Measurements from ENCODE around the gene TXNDC16. TPM values are rescaled to one million over a fixed set of nuclear protein-coding genes. Genes with fewer than 3 reads are reported as not detected.
"Not testable (repeated sequence)": the region's sequence is repeated elsewhere in the genome, so short reads cannot be mapped to it uniquely, and the experiment has no call there.

TXNDC16 gene
- total RNA-seq, 2 experiments from 2014 or later = 8.8 to 9.4 TPM

DNA sequence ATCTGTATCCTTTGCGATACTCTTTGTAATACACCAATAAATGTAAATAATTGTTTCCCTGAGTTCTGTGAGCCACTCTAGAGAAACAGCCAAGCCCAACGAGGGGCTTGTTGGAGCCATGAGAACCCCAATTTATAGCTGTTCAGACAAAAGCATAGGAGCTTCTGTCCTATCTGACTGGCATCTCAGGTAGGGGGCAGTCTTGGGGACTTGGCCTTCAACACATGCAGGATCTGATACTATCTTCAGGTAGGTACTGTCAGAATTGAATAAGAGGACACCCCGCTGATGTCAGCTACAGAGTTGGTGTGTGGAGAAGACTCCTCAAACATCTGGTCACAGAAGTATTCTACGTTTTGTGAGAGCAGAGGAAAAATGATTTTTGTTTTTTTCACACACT lies 25.3 kb downstream of the TXNDC16 start:
- H3K27me3 Mint-ChIP-seq = no peaks in the 10 kb centered on the region
- H3K9me3 Mint-ChIP-seq = no peaks in the 10 kb centered on the region
- H3K27ac Mint-ChIP-seq = no peak overlapping the region
- DNase-seq = no peak
- no peaks in the 10 kb centered on the region for H3K4me1 Mint-ChIP-seq
- ChIA-PET POLR2A (no interaction called here), CTCF (interaction anchor here (1.2 kb wide), 1 partner anchor 210 kb away, joined by 3 read pairs; no protein-coding TSS in a partner anchor)
- H3K4me3 Mint-ChIP-seq = no peak overlapping the region
- H3K36me3 Mint-ChIP-seq (ENCODE audit: low read depth) = no peaks in the 10 kb centered on the region

GRCh38 chr14:52522581-52523345 lies 29.5 kb downstream of the TXNDC16 start:
- CTCF ChIA-PET = no interaction called here
- no peaks in the 10 kb centered on the region for H3K36me3 Mint-ChIP-seq (ENCODE audit: low read depth)
- no peaks in the 10 kb centered on the region for H3K9me3 Mint-ChIP-seq
- POLR2A ChIA-PET = no interaction called here
- H3K4me3 Mint-ChIP-seq = no peak overlapping the region
- no peaks in the 10 kb centered on the region for H3K4me1 Mint-ChIP-seq
- H3K27ac Mint-ChIP-seq = no peak overlapping the region
- no peaks in the 10 kb centered on the region for H3K27me3 Mint-ChIP-seq
- DNase-seq = no peak

DNA sequence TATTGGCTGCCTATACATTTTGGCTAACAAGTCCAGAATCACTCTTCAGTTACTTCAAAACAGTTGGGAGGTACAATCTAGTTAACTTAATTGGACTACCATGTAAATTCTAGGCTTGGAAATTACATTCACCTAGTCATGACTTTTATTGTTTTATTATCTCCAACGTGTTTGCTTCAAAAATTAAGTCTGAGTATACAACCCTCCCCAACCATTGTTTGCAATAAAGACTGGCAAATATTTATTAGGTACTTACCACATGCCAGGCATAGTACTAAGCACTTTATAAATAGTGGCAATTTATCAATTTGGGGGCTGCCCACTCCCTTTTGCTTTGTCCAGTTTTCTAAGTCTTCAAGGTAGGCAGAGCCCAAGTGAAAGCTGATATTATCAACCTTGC lies 30.3 kb downstream of the TXNDC16 start:
- ChIA-PET POLR2A (no interaction called here), CTCF (no interaction called here)
- H3K9me3 Mint-ChIP-seq = no peaks in the 10 kb centered on the region
- no peaks in the 10 kb centered on the region for H3K27me3 Mint-ChIP-seq
- no peaks in the 10 kb centered on the region for H3K4me1 Mint-ChIP-seq
- no peaks in the 10 kb centered on the region for H3K36me3 Mint-ChIP-seq (ENCODE audit: low read depth)
- no peak for DNase-seq
- H3K27ac Mint-ChIP-seq = no peak overlapping the region
- no peak overlapping the region for H3K4me3 Mint-ChIP-seq

DNA sequence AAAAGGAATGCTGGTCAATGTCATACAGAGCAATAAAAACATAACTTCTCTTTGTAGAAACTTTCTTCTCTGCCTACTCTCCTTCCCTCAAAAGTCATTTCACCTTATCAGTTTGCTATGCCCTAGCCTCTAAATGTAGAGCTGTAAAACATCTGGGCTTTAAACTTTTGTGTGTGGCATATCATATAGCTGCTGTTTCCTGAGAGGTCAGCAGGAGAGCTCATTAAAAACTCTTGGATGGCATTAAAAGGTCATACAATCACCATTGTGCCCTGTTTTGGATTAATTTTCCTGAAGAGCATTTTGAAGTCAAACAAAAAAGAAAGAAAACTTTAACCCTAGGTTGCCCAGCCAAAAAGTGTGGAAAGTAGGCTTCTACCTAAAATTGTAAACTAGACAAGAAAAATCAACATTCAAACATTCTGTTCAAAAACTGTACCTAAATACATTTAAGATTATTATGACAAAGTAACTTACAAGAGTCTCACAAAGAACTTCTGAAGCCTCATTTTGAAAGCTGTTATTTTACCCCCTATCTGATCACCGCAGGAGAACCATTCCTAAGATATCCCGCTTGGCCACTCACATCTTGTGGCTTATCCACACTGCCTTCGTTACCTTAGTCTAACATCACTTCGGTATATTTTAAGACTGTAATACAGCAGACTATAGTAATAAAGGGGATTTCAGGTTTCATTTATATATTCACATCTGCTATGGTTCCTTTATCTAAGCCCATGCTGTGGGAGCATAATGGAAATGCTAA lies 38.1 kb downstream of the TXNDC16 start:
- Mint-ChIP-seq H3K4me3 (no peak overlapping the region), H3K9me3 (no peaks in the 10 kb centered on the region), H3K36me3 (ENCODE audit: low read depth) (peaks cover 1% of the 10 kb centered on the region), H3K4me1 (no peaks in the 10 kb centered on the region), H3K27ac (no peak overlapping the region), H3K27me3 (no peaks in the 10 kb centered on the region)
- ChIA-PET POLR2A (no interaction called here), CTCF (no interaction called here)
- DNase-seq = no peak

DNA sequence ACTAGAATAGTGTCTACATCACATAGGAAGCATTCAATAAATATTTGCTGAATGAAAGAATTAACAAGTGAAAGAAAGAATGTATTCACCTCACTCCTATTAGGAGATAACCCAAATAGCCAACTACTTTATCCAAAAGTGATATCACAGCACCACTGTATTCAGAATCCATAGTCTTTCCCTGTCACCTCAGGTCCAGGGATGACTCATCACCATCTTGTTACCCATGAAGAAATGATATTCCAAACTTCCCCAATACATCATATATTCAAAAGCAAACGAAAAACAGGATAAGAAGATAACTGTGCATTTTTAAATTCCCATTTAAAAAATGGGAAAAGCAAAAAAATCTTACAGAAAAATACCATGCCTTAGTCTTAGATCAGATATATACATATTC lies 39.1 kb downstream of the TXNDC16 start:
- H3K9me3 Mint-ChIP-seq = peaks cover under 1% of the 10 kb centered on the region
- CTCF ChIA-PET = no interaction called here
- POLR2A ChIA-PET = no interaction called here
- H3K4me3 Mint-ChIP-seq = no peak overlapping the region
- no peaks in the 10 kb centered on the region for H3K4me1 Mint-ChIP-seq
- DNase-seq = no peak
- H3K27ac Mint-ChIP-seq = no peak overlapping the region
- peaks cover 10% of the 10 kb centered on the region for H3K36me3 Mint-ChIP-seq (ENCODE audit: low read depth)
- H3K27me3 Mint-ChIP-seq = no peaks in the 10 kb centered on the region

GRCh38 chr14:52494444-52494843 lies 57.9 kb downstream of the TXNDC16 start:
- ChIA-PET POLR2A (no interaction called here), CTCF (no interaction called here)
- H3K4me1 Mint-ChIP-seq = no peaks in the 10 kb centered on the region
- H3K9me3 Mint-ChIP-seq = peaks cover 17% of the 10 kb centered on the region
- peaks cover 41% of the 10 kb centered on the region for H3K36me3 Mint-ChIP-seq (ENCODE audit: low read depth)
- H3K4me3 Mint-ChIP-seq = no peak overlapping the region
- no peaks in the 10 kb centered on the region for H3K27me3 Mint-ChIP-seq
- DNase-seq = no peak
- no peak overlapping the region for H3K27ac Mint-ChIP-seq

GRCh38 chr14:52485350-52485960 lies 66.8 kb downstream of the TXNDC16 start:
- POLR2A ChIA-PET = no interaction called here
- H3K9me3 Mint-ChIP-seq = no peaks in the 10 kb centered on the region
- no peak for DNase-seq
- H3K27ac Mint-ChIP-seq = no peak overlapping the region
- no peak overlapping the region for H3K4me3 Mint-ChIP-seq
- CTCF ChIA-PET = no interaction called here
- peaks cover 6% of the 10 kb centered on the region for H3K4me1 Mint-ChIP-seq
- H3K36me3 Mint-ChIP-seq (ENCODE audit: low read depth) = peaks cover 16% of the 10 kb centered on the region
- no peaks in the 10 kb centered on the region for H3K27me3 Mint-ChIP-seq

- peaks cover 24% of the 10 kb centered on the region for H3K4me1 Mint-ChIP-seq
- H3K27ac Mint-ChIP-seq = no peak overlapping the region
- peaks cover 18% of the 10 kb centered on the region for H3K9me3 Mint-ChIP-seq
- peaks cover 47% of the 10 kb centered on the region for H3K36me3 Mint-ChIP-seq (ENCODE audit: low read depth)
- CTCF ChIA-PET = no interaction called here
- H3K4me3 Mint-ChIP-seq = no peak overlapping the region
- no peak for DNase-seq
- POLR2A ChIA-PET = no interaction called here
- no peaks in the 10 kb centered on the region for H3K27me3 Mint-ChIP-seq
Observed at GRCh38 chr14:52481864-52482263, 70.4 kb downstream of the TXNDC16 start.

DNA sequence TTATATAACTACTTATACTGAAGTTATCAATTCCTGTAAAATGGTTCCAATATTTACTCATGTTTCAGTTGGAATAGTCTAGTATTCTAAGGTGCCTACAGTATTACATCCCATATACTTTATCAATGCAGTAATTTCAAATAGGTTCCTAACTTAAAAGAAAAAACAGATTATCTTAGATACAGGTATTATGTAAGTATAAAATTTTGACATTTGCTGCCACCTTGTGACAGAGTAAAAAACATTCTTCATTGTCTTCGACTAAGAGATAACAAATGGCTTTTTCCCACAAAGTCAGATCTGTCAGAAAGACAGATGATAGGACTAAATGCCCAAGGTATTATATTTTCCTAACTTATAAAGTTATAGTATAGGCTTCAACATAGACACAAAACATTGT lies 78.7 kb downstream of the TXNDC16 start:
- Mint-ChIP-seq H3K27me3 (no peaks in the 10 kb centered on the region), H3K36me3 (ENCODE audit: low read depth) (peaks cover 42% of the 10 kb centered on the region), H3K27ac (no peak overlapping the region), H3K9me3 (peaks cover 20% of the 10 kb centered on the region), H3K4me3 (no peak overlapping the region), H3K4me1 (peaks cover 12% of the 10 kb centered on the region)
- ChIA-PET POLR2A (no interaction called here), CTCF (interaction anchor here (2.1 kb wide), 1 partner anchor 173 kb away, joined by 17 read pairs; no protein-coding TSS in a partner anchor)
- no peak for DNase-seq

- no peak for DNase-seq
- ChIA-PET CTCF (interaction anchor here (2.1 kb wide), 1 partner anchor 172 kb away, joined by 17 read pairs; no protein-coding TSS in a partner anchor), POLR2A (no interaction called here)
- H3K9me3 Mint-ChIP-seq = peaks cover 14% of the 10 kb centered on the region
- peaks cover 33% of the 10 kb centered on the region for H3K36me3 Mint-ChIP-seq (ENCODE audit: low read depth)
- peaks cover 8% of the 10 kb centered on the region for H3K4me1 Mint-ChIP-seq
- H3K4me3 Mint-ChIP-seq = no peak overlapping the region
- H3K27me3 Mint-ChIP-seq = no peaks in the 10 kb centered on the region
- no peak overlapping the region for H3K27ac Mint-ChIP-seq
Observed at GRCh38 chr14:52472728-52473127, 79.6 kb downstream of the TXNDC16 start.

- peaks cover 13% of the 10 kb centered on the region for H3K4me1 Mint-ChIP-seq
- peaks cover 13% of the 10 kb centered on the region for H3K9me3 Mint-ChIP-seq
- H3K27ac Mint-ChIP-seq, POLR2A ChIA-PET, H3K27me3 Mint-ChIP-seq, DNase-seq, H3K4me3 Mint-ChIP-seq: not testable (repeated sequence)
- H3K36me3 Mint-ChIP-seq (ENCODE audit: low read depth) = peaks cover 29% of the 10 kb centered on the region
- CTCF ChIA-PET = interaction anchor here (2.1 kb wide), 1 partner anchor 172 kb away, joined by 17 read pairs; no protein-coding TSS in a partner anchor
Observed at GRCh38 chr14:52472251-52472650, 80.1 kb downstream of the TXNDC16 start.

- Mint-ChIP-seq H3K27ac (no peak overlapping the region), H3K4me3 (no peak overlapping the region), H3K27me3 (no peaks in the 10 kb centered on the region), H3K4me1 (peaks cover 12% of the 10 kb centered on the region), H3K36me3 (ENCODE audit: low read depth) (peaks cover 14% of the 10 kb centered on the region), H3K9me3 (no peaks in the 10 kb centered on the region)
- DNase-seq = no peak
- POLR2A ChIA-PET = interaction anchor here (0.6 to 1.2 kb wide), 2 partner anchors 152 to 181 kb away, joined by 4 read pairs; no protein-coding TSS in a partner anchor
- CTCF ChIA-PET = interaction anchor here (0.7 to 1.5 kb wide), 4 partner anchors 10 to 191 kb away, joined by 3 to 6 read pairs (median 4); no protein-coding TSS in a partner anchor
Observed at GRCh38 chr14:52467515-52468266, 84.6 kb downstream of the TXNDC16 start.

DNA sequence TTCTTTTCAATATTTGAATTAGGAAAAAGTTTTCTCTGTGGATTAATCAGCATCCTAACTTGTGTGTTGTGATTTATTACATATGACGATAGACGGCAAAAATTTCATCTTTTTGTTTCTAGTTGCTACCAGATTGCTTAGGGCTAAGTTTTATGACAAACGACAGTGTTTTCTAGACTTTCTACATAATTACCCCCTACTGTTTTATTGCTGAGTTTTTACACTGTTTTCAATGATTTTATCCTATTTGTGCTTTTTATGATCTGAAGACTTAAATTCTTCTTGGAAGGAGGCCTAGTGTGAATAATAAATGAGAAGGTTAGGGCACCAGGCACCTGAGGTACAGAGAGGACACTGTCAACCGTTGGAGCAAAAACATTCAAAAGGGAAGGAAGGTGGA lies 88.1 kb downstream of the TXNDC16 start:
- H3K36me3 Mint-ChIP-seq (ENCODE audit: low read depth) = peaks cover 32% of the 10 kb centered on the region
- ChIA-PET POLR2A (no interaction called here), CTCF (no interaction called here)
- no peaks in the 10 kb centered on the region for H3K27me3 Mint-ChIP-seq
- no peak overlapping the region for H3K27ac Mint-ChIP-seq
- no peak overlapping the region for H3K4me3 Mint-ChIP-seq
- H3K9me3 Mint-ChIP-seq = peaks cover 7% of the 10 kb centered on the region
- H3K4me1 Mint-ChIP-seq = peaks cover 12% of the 10 kb centered on the region
- DNase-seq = no peak

All from activated CD4-positive, alpha-beta memory T cell treated with anti-CD3 and anti-CD28 coated beads, Interleukin-2, amount 10 ng/mL, durations not matched to agents 7 days and 5 days (primary cell).